Right lobe of liver (tissue), 6 donors: Measurements from ENCODE around the gene GBE1. TPM values are rescaled to one million over a fixed set of nuclear protein-coding genes. Genes with fewer than 3 reads are reported as not detected.

Experiments used
- ATAC-seq, 4 donors: fragments of 200-7000 bp; cut with Tn5 transposase; one replicate each; pipeline ENCODE4 v1.9.1; 2020; ENCODE audit warnings: mild to moderate bottlenecking in 4 of 4, moderate library complexity in 4 of 4
- DNase-seq, 3 donors: peaks; one replicate each; pipeline ENCODE4 v3.0.0-alpha.2; 2020
- H3K27ac ChIP-seq, 3 donors: fragments of 200-600 bp; one replicate each; pipeline ENCODE4 v1.8.0; 2022
- H3K27me3 ChIP-seq, 2 donors: fragments of 200-600 bp; one replicate each; pipeline ENCODE4 v1.8.0; 2022
- H3K36me3 ChIP-seq, 4 donors: fragments of 200-600 bp; sonication (generic) in 1 of 4; one replicate each; pipeline versions ENCODE4 v1.5.1 to v1.8.0; 2017 to 2022; ENCODE audit warnings: control low read depth in 1 of 4
- H3K4me1 ChIP-seq, 4 donors: fragments of 200-600 bp; sonication (generic) in 1 of 4; one replicate each; pipeline versions ENCODE4 v1.5.1 to v1.8.0; 2017 to 2022; ENCODE audit warnings: control low read depth in 1 of 4
- H3K4me3 ChIP-seq, 3 donors: fragments of 200-600 bp; one replicate each; pipeline ENCODE4 v1.8.0; 2022
- H3K9me3 ChIP-seq, 4 donors: fragments of 200-600 bp; sonication (generic) in 1 of 4; one replicate each; pipeline versions ENCODE4 v1.5.1 to v1.8.0; 2017 to 2022; ENCODE audit warnings: control low read depth in 1 of 4
- POLR2A ChIP-seq: fragments of 450-650 bp; IDR thresholded peaks from one replicate; pipeline ENCODE4 v1.6.1; 2017; ENCODE audit warnings: antibody characterized with exemption, mild to moderate bottlenecking
- WGBS: methylation state at CpG from one replicate; pipeline ENCODE4 v1.1.6; 2018; ENCODE audit warnings: low coverage, low lambda C conversion rate; ENCODE audit not compliant: insufficient coverage; ENCODE audit errors: missing lambda C conversion rate; 5-methylcytosine and 5-hydroxymethylcytosine counted together
- intact Hi-C, 2 donors: fragments of 100-400 bp; cut with DNase I; formaldehyde crosslinking; loops; one replicate each; pipeline versions ENCODE4 v1.11.2 to v1.14.1; 2022
- total RNA-seq, 6 experiments: library from RNA; depleted of rRNA in 2 of 6; stranded (reverse); fragments of >200 nt in 2 of 6; fragmentation: NEBNext Ultra II Directional in 3 of 6; extraction: Animal tissue kit (Norgen Biotek cat#: 25700) in 3 of 6; gene quantifications; one replicate each; pipeline versions ENCODE4 v1.1.0 to v1.2.4, GENCODE V29; 2016 to 2023
- TF ChIP-seq, protein P1 (sequence below), 4 donors: fragments of 200-600 bp in 3 of 4; fragments of 450-650 bp in 1 of 4; IDR thresholded peaks; one replicate each; pipeline versions ENCODE4 v1.5.1 to v1.8.0; 2016 to 2022; ENCODE audit warnings: antibody characterized with exemption in 4 of 4, mild to moderate bottlenecking in 2 of 4
- donor health status: DM: no; HTN: yes; CAD: no.
- donor health status: DM: no; HTN: no; CAD: no.
- donor health status: DM: no; HTN: no; CAD: no.
- donor health status: DM: no; HTN: yes; CAD: no.
- donor health status: DM: no; HTN: yes; CAD: no.

Gene GBE1
- total RNA-seq, 6 experiments from 2014 or later = 27.3 to 66.0 (median 57.3) TPM

- no peaks in the 10 kb centered on the region for H3K36me3 ChIP-seq
- 57% methylated on average over 2 of the region's 2 CpGs for WGBS
- H3K27ac ChIP-seq = no peak overlapping the region
- no peaks in the 10 kb centered on the region for H3K9me3 ChIP-seq
- intact Hi-C loops = no loop called here
- TF ChIP-seq POLR2A = no peak
- TF ChIP-seq, protein P1, sequence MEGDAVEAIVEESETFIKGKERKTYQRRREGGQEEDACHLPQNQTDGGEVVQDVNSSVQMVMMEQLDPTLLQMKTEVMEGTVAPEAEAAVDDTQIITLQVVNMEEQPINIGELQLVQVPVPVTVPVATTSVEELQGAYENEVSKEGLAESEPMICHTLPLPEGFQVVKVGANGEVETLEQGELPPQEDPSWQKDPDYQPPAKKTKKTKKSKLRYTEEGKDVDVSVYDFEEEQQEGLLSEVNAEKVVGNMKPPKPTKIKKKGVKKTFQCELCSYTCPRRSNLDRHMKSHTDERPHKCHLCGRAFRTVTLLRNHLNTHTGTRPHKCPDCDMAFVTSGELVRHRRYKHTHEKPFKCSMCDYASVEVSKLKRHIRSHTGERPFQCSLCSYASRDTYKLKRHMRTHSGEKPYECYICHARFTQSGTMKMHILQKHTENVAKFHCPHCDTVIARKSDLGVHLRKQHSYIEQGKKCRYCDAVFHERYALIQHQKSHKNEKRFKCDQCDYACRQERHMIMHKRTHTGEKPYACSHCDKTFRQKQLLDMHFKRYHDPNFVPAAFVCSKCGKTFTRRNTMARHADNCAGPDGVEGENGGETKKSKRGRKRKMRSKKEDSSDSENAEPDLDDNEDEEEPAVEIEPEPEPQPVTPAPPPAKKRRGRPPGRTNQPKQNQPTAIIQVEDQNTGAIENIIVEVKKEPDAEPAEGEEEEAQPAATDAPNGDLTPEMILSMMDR (IDR thresholded peaks at IDR 0.05) = no peak
- H3K27me3 ChIP-seq = no peaks in the 10 kb centered on the region
- no peaks in the 10 kb centered on the region for H3K4me1 ChIP-seq
- H3K4me3 ChIP-seq = no peak overlapping the region
- ATAC-seq = no peak
- no peak for DNase-seq
These were observed 51.8 kb downstream of the GBE1 start for GRCh38 chr3:81709606-81710005.

- no peaks in the 10 kb centered on the region for H3K27me3 ChIP-seq
- H3K27ac ChIP-seq = no peak overlapping the region
- TF ChIP-seq, protein P1 (IDR thresholded peaks at IDR 0.05) = no peak
- no peak for TF ChIP-seq POLR2A
- DNase-seq = no peak
- no peaks in the 10 kb centered on the region for H3K4me1 ChIP-seq
- no peaks in the 10 kb centered on the region for H3K36me3 ChIP-seq
- intact Hi-C loops = no loop called here
- no peak for ATAC-seq
- H3K4me3 ChIP-seq = no peak overlapping the region
- H3K9me3 ChIP-seq = no peaks in the 10 kb centered on the region
These were observed 53.4 kb downstream of the GBE1 start for GRCh38 chr3:81707996-81708395.

GRCh38 chr3:81702126-81702525 is 59.3 kb downstream of the GBE1 start:
- peaks cover 0 to 3% (median 0%) of the 10 kb centered on the region in 4 donors for H3K9me3 ChIP-seq
- H3K27ac ChIP-seq = no peak overlapping the region
- H3K27me3 ChIP-seq = no peaks in the 10 kb centered on the region
- TF ChIP-seq, protein P1 (IDR thresholded peaks at IDR 0.05) = no peak
- no peak for TF ChIP-seq POLR2A
- no peak for ATAC-seq
- DNase-seq = no peak
- intact Hi-C loops = no loop called here
- no peak overlapping the region for H3K4me3 ChIP-seq
- H3K4me1 ChIP-seq = no peaks in the 10 kb centered on the region
- whole genome bisulfite sequencing = 27% methylated on average over 1 of the region's 2 CpGs
- no peaks in the 10 kb centered on the region for H3K36me3 ChIP-seq

DNA sequence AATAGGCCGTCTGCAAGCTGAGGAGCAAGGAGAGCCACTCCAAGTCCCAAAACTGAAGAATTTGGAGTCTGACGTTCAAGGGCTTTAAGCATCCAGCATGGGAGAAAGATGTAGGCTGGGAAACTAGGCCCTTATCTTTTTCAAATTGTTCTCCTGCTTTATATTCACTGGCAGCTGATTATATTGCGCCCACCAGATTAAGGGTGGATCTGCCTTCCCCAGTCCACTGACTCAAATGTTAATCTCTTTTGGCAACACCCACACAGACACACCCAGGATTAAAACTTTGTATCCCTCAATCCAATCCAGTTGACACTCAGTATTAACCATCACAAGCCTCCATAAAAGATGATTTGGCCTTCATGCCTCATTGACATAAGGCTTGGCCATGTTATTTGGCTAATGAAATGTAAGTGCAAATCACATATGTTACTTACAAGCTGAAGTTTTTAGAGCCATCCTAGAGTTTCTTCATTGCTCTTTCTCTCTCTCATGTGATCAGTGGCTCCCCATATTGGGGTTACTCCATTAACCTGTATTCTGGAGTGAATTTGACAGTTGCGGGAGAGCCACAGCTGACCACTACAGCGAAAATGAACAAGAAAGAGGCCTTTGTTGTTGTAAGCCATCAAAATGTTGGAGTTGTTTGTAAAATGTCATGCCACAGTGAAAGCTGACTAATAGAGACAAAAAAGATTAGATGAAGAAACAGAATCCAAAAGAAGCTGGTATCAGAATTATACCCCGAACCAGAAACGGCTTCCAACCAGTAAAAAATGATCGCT is 61.7 kb downstream of the GBE1 start:
- intact Hi-C loops = no loop called here
- 94% methylated on average over 8 of the region's 8 CpGs for WGBS
- no peak for ATAC-seq
- H3K4me3 ChIP-seq = no peak overlapping the region
- no peaks in the 10 kb centered on the region for H3K27me3 ChIP-seq
- H3K4me1 ChIP-seq = no peaks in the 10 kb centered on the region
- H3K27ac ChIP-seq = no peak overlapping the region
- no peak for DNase-seq
- TF ChIP-seq, protein P1 (IDR thresholded peaks at IDR 0.05) = no peak
- TF ChIP-seq POLR2A = no peak
- H3K36me3 ChIP-seq = no peaks in the 10 kb centered on the region
- H3K9me3 ChIP-seq = peaks cover 0 to 3% (median 0%) of the 10 kb centered on the region in 4 donors
